ENCODE data around the gene PCDH1.

DNA sequence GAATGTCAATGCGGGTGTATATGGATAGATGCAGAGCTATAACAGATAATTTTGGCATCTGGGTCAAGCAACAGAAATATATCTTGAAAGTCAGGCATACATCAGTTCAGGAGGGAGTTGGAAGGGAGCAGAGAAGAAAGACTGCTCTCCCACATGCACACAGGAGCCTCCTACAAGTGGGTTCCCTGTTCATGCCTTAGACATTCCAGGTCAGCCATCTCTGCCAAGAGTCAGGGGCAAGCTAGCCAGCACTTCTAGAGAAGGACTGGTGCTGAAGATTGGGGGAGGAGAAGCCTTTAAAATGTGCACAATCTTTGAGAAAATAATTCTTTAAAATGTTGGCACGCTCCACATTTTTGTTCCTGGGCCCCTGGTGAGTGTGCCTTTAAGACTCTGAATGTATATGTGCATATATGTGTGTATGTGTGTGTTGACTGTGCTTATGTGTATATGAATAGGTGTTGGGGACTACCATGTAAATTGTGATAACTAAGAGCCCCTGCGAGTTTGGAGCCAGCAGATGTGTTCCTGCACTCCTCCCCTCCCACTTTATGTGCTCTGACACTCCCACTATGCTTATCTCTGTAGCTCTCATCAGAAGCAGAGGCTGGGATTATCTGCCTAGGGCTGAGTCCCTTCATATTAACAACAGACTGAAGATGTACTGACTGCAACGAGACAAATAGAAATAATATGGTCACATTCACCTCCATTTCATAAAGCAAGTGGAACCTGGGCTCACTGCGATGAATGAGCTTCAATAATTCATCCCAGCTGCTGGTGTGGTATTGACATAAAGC is 24.0 kb upstream of the PCDH1 start:
- TF ChIP-seq CTCF (IDR thresholded peaks at IDR 0.05; ENCODE audit: control extremely low read depth in 1 of 3, insufficient read depth in 1 of 3, low read depth in 1 of 3, low read length in 3 of 3): no peak
- no peak for TF ChIP-seq POLR2A (IDR thresholded peaks at IDR 0.05; ENCODE audit: control extremely low read depth in 1 of 2, low read depth in 2 of 2, low read length in 2 of 2)
- TF ChIP-seq GTF2F1 (IDR thresholded peaks at IDR 0.05; ENCODE audit: borderline replicate concordance, low read depth, low read length): no peak
- no peak for TF ChIP-seq SIN3A (conservative IDR thresholded peaks at IDR 0.05 in 1 of 2, IDR thresholded peaks at IDR 0.05 in 1 of 2; ENCODE audit: low read depth in 1 of 2, low read length in 2 of 2)

Measured in H1 (cell line).